Breast epithelium (tissue), 4 donors: Measurements from ENCODE around the gene ACMSD. TPM values are rescaled to one million over a fixed set of nuclear protein-coding genes. Genes with fewer than 3 reads are reported as not detected.

Source experiments
- DNase-seq, 2 donors: peaks; one replicate each; pipeline ENCODE4 v3.0.0-alpha.2; 2019; ENCODE audit warnings: low spot score in 2 of 2
- H3K27ac ChIP-seq, 2 donors: fragments of 200-600 bp; sonication (generic) in 1 of 2; one replicate each; pipeline ENCODE4 v1.5.1; 2016 to 2019; ENCODE audit warnings: mild to moderate bottlenecking in 1 of 2
- H3K27me3 ChIP-seq, 2 donors: fragments of 200-600 bp; sonication (generic) in 1 of 2; one replicate each; pipeline versions ENCODE4 v1.5.1 to v1.6.0; 2017 to 2019; ENCODE audit warnings: control low read depth in 1 of 2, mild to moderate bottlenecking in 1 of 2
- H3K36me3 ChIP-seq: fragments of 200-600 bp; one replicate; pipeline ENCODE4 v1.5.1; 2019
- H3K4me1 ChIP-seq, 2 donors: fragments of 200-600 bp; sonication (generic); one replicate each; pipeline ENCODE4 v1.5.1; 2016 to 2019; ENCODE audit warnings: control low read depth in 1 of 2
- H3K4me3 ChIP-seq, 3 donors: fragments of 200-600 bp; sonication (generic); 1 replicate in 2 of 3; 2 replicates in 1 of 3; pipeline ENCODE4 v1.5.1; 2016 to 2019; ENCODE audit warnings: mild to moderate bottlenecking in 3 of 3, moderate library complexity in 2 of 3
- H3K9me3 ChIP-seq, 2 donors: fragments of 200-600 bp; sonication (generic) in 1 of 2; one replicate each; pipeline ENCODE4 v1.5.1; 2016 to 2019; ENCODE audit warnings: control low read depth in 1 of 2
- POLR2A ChIP-seq: fragments of 450-650 bp; IDR thresholded peaks from one replicate; pipeline ENCODE4 v1.6.1; 2016; ENCODE audit warnings: antibody characterized with exemption, mild to moderate bottlenecking, moderate library complexity
- POLR2AphosphoS5 ChIP-seq, 3 donors: sonication (generic); formaldehyde crosslinking; IDR thresholded peaks; one replicate each; pipeline ENCODE4 v1.6.1; 2017; ENCODE audit warnings: antibody characterized with exemption in 3 of 3
- intact Hi-C: fragments of 100-400 bp; cut with DNase I; formaldehyde crosslinking; loops from one replicate; pipeline ENCODE4 v1.15.1; 2023; ENCODE audit warnings: low total_unique reads
- total RNA-seq, 3 donors: library from RNA; depleted of rRNA; stranded (reverse); fragments of >200 nt; gene quantifications; one replicate each; pipeline ENCODE4 v1.1.0, GENCODE V29; 2016
- TF ChIP-seq, protein P1 (sequence below), 3 donors: fragments of 450-650 bp; IDR thresholded peaks; one replicate each; pipeline ENCODE4 v1.5.1; 2016 to 2017; ENCODE audit warnings: antibody characterized with exemption in 3 of 3, mild to moderate bottlenecking in 3 of 3, moderate library complexity in 3 of 3

ACMSD gene
- total RNA-seq, 3 donors from 2014 or later = 0.59 TPM; not detected in 2

DNA sequence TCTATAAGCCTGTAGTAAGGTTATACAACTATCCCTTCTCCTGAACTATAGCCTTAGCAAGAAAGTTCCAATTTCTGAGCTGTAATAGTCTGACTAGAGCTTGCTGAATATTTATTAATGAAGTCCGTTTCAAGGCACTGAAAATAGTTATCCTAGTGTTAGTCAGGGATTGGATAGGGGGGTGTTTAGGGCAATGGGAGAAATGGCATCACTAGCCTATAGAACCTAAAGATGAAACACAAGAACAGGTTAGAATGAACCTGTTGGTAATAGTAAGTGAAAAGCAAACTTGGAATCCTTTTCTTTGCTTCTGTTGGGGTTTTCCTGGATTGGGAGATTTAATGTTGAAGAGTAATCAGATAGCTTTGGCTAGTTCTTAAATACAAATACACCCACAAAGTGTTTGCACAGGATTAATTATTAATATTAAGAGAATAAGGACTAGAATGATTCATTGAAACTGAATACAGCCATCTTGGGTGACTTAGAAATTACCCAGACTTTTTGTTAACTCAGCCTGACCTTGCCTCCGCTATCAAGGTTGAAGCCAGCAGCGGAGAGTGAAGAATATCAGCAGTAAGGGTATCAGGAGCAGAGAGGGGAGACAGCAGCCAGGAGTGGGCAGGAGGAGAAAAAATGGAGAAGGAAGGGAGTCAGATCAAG lies 94.6 kb downstream of the ACMSD start:
- no peak for DNase-seq
- intact Hi-C loops = no loop called here
- TF ChIP-seq POLR2A = no peak
- TF ChIP-seq, protein P1, sequence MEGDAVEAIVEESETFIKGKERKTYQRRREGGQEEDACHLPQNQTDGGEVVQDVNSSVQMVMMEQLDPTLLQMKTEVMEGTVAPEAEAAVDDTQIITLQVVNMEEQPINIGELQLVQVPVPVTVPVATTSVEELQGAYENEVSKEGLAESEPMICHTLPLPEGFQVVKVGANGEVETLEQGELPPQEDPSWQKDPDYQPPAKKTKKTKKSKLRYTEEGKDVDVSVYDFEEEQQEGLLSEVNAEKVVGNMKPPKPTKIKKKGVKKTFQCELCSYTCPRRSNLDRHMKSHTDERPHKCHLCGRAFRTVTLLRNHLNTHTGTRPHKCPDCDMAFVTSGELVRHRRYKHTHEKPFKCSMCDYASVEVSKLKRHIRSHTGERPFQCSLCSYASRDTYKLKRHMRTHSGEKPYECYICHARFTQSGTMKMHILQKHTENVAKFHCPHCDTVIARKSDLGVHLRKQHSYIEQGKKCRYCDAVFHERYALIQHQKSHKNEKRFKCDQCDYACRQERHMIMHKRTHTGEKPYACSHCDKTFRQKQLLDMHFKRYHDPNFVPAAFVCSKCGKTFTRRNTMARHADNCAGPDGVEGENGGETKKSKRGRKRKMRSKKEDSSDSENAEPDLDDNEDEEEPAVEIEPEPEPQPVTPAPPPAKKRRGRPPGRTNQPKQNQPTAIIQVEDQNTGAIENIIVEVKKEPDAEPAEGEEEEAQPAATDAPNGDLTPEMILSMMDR (IDR thresholded peaks at IDR 0.05) = no peak
- Histone ChIP-seq H3K4me1 (peaks cover 0 to 4% of the 10 kb centered on the region in 2 donors), H3K27ac (no peak overlapping the region), H3K27me3 (no peaks in the 10 kb centered on the region), H3K4me3 (no peak overlapping the region), H3K36me3 (no peaks in the 10 kb centered on the region), H3K9me3 (no peaks in the 10 kb centered on the region)

DNA sequence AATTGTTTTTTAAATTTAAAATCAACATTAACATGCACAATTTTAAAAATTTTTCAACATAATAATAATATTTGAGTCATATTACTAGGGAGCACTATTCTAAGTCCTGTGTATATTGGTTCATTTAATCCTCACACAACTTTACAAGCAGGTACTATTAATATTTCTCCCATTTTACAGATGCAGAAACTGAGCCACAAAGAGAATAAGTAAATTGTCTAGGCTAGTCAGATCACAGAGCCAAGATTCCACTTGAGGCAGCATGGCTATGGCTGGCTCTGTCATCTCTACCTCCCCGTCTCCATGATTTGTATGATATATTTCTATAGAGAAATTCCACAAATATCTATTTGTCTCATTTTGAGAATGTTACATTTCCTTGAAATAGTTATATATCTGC lies 95.3 kb downstream of the ACMSD start:
- no peak for TF ChIP-seq POLR2A
- TF ChIP-seq, protein P1 (IDR thresholded peaks at IDR 0.05) = no peak
- TF ChIP-seq POLR2AphosphoS5 (IDR thresholded peaks at IDR 0.05) = no peak
- H3K27ac ChIP-seq = no peak overlapping the region
- H3K27me3 ChIP-seq = no peaks in the 10 kb centered on the region
- H3K9me3 ChIP-seq = no peaks in the 10 kb centered on the region
- H3K36me3 ChIP-seq = no peaks in the 10 kb centered on the region
- no peak for DNase-seq
- H3K4me3 ChIP-seq = no peak overlapping the region
- intact Hi-C loops = no loop called here
- H3K4me1 ChIP-seq = peaks cover 0 to 4% of the 10 kb centered on the region in 2 donors

DNA sequence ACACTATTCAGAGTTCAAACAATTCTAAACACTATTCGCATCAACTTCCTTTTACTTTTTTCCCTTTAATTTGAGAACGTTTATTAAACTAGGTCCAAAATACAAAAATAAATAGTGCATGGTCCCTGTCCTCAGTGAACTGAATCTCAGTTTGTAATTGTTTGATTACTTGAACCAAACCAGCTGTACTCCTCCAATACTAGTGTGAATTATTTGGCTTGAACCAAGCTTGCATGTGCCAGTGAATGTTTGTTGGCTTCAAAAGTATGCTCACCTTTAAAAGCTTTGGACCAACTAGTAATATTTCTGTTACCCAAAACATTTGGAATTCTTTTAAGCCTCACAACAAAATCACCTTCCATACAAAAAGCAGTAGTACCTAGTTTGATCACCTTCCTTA lies 95.7 kb downstream of the ACMSD start:
- Histone ChIP-seq H3K36me3 (no peaks in the 10 kb centered on the region), H3K4me3 (no peak overlapping the region), H3K27me3 (no peaks in the 10 kb centered on the region), H3K27ac (no peak overlapping the region), H3K4me1 (peaks cover 0 to 4% of the 10 kb centered on the region in 2 donors), H3K9me3 (no peaks in the 10 kb centered on the region)
- intact Hi-C loops = no loop called here
- TF ChIP-seq, protein P1 (IDR thresholded peaks at IDR 0.05) = no peak
- TF ChIP-seq POLR2A (no peak), POLR2AphosphoS5 (IDR thresholded peaks at IDR 0.05) (no peak)
- DNase-seq = no peak

DNA sequence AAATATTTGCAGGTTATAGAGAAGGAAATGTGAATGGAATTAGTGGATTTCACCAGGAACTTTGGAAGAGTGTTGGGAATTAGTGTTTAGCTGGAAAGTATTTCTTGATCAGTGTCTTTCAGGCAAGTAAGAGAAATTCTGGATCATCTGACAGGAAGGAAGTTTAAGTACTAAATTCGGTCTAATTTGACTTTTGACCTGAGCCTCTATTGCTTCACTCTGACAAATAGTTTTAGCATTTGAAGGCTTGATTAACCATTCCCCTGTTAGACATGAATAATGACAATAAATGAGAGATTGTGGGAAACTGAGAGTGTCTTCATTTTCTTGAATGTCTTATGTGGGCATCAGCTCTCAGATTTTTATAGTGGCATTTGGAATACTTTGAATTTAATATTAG lies 96.2 kb downstream of the ACMSD start:
- Histone ChIP-seq H3K27me3 (no peaks in the 10 kb centered on the region), H3K9me3 (no peaks in the 10 kb centered on the region), H3K4me3 (no peak overlapping the region), H3K27ac (no peak overlapping the region), H3K36me3 (no peaks in the 10 kb centered on the region), H3K4me1 (peaks cover 0 to 4% of the 10 kb centered on the region in 2 donors)
- TF ChIP-seq, protein P1 (IDR thresholded peaks at IDR 0.05) = no peak
- TF ChIP-seq POLR2A (no peak), POLR2AphosphoS5 (IDR thresholded peaks at IDR 0.05) (no peak)
- intact Hi-C loops = no loop called here
- no peak for DNase-seq

DNA sequence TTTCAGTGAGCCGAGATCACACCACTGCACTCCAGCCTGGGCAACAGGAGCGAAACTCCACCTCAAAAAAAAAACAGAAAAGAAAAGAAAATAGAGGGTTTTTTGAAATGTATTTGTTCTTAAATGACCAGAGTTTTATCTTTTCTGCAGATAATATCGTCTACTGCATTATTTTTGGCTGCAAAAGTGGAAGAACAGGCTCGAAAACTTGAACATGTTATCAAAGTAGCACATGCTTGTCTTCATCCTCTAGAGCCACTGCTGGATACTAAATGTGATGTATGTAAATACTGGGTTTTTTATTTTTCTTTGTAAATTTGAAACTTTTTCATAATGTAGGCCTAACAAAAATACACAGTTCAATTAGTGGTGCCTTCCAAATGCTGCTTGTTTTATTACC lies 98.3 kb downstream of the ACMSD start:
- no peak for TF ChIP-seq POLR2AphosphoS5 (IDR thresholded peaks at IDR 0.05)
- no peaks in the 10 kb centered on the region for H3K27me3 ChIP-seq
- intact Hi-C loops = no loop called here
- no peaks in the 10 kb centered on the region for H3K9me3 ChIP-seq
- no peak overlapping the region for H3K27ac ChIP-seq
- no peak overlapping the region for H3K4me3 ChIP-seq
- H3K36me3 ChIP-seq = peaks cover 6% of the 10 kb centered on the region
- no peak for DNase-seq
- H3K4me1 ChIP-seq = peaks cover 0 to 4% of the 10 kb centered on the region in 2 donors
